ENCODE measurements around the gene KRTAP22-2.

- TF ChIP-seq RAD21 (IDR thresholded peaks at IDR 0.05; ENCODE audit: low read length) = no peak
- TF ChIP-seq CTCF (conservative IDR thresholded peaks at IDR 0.05; ENCODE audit: low read depth, low read length) = no peak
- no peak for TF ChIP-seq CEBPB (IDR thresholded peaks at IDR 0.05; ENCODE audit: low read depth, low read length)
These were observed 39.0 kb upstream of the KRTAP22-2 start for GRCh38 chr21:30629200-30629599.
